ENCODE measurements around the gene PDE4B.

The PDE4B gene

DNA sequence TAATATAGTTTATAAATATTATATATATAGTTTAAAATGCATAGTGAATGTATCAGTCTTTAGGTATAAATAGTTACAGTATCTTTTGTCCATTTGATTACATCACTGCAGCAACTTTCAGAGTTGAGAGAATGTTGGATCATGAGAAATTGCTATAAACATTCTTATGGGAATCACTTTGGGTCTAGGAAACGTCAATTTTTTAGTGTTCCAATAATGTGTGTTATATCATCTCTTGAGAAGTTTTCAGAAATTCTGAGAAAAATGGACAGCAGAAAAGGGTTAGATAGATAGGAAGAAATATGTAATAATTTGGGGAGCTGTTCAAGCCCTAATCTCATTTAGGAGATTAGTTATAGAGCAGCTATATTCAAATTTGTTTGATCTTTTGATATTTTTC is 556.1 kb downstream of the PDE4B start:
- DNase-seq: no peak

DNA sequence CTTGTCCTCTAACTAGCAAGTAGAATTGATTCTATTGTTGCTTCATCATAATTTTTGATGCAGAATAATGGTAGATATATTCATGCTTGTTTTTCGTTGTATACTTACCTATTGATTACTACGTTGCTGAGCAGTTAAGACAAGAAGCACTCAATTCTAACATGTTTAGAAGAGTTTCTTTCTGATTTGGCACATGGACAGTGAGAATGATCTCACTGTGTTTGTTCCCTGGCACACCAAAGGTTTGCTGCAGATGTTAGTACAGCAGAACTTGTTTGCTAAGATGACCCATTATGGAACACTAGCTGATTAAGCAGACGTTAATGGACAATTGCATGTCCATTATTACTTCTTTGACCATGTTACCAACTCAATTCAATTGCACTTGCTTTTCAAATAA is 556.5 kb downstream of the PDE4B start:
- DNase-seq: no peak

DNA sequence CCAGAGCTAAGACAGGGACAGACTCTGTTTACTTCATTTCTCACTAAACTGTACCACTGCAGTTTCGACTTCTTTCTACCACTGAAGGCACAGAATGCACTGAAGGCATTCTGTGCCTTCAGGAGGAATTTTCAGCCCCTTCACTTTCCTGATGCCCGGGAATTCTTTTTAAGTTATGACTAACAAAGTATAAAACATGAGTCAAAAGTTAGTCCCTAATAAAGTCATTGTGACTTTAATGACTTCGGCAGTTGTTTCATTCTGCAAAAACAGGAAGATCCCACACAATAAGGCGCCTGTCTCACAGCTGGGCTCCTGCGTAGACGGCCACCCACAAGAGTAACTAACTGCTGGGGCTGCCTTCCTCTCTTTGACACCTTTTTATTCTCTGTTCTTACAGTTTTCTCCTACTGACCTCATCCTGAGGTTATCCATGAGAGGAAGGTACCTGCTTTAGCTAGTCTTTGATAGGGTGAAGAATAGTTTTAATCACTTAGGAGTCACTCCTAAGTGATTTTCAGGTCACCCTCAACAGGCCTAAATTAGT is 557.4 kb downstream of the PDE4B start:
- DNase-seq: peak in 1 of 2 experiments; percentile 61

DNA sequence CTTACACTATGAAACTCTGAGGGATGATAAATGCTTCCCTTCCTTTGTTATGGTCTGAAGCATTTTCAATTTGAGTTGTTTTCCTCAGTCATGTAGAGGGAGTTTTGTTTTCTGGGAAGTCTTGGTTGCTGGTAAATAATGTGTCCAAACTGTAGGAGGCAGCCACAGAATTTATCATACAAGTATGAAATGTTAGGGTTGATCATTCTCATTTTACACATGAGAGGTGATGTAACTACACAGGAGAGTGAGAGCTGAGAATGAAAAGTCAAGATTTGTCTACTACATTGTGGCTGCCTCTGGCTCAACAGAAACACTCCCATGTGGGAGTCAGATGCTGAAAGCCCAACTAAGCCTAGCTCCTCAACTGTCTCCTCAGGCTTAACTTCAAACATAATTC is 558.8 kb downstream of the PDE4B start:
- no peak for DNase-seq

DNA sequence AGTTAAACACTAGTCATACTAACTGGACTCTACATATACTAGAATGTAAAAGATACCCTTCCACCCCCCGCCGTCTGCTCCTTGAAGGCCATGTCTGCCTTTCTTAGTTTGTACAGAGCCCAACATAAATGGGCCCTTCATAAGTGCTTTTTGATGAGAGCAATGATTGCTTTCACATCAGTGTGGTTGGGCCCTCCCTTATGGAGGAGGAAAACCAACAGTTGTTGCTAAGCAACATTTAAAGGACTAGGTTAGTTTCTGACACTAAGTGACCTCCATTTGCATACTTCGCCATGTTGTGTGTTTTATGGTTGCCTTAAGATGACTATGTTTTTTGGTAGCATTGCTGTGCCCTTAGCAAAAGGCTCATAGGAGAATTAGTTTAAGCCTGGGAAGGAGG is 559.2 kb downstream of the PDE4B start:
- no peak for DNase-seq

DNA sequence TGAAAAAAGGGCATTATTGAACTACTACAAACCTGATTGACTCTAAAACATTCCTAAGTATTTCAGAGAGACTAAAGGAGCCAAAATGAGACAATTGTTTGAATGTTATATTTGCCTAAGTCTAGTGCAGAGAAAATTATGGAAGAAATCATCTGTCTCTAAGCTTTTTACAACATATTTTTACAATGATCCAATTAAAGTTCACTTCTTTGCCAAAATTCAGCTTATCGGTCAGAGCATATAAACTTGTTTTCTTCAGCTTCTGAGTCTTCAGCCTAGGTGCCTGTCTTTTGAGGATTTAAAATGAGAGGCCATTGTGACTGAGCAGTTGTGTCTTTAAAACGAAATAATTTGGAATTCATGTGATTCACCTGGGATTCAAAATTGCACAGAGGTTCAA is 560.1 kb downstream of the PDE4B start:
- no peak for DNase-seq

DNA sequence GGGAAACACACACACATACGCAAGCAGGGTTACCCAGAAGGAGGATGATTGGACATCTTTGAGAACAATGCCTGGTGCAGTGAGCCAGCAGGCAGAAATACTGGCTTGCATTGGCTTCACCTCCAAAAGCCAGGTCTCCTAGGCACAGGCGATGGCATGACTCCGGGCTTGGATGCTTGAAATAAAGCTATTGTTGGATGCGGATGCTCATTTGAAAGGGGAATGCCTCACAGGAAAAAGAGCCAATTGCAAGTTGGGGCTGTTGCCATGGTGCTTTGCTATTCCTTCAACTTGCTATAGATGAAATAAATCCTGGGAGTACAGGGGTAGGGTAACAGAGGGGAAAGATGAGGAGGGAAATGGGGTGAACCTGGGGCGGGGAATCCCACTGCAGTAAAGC is 560.6 kb downstream of the PDE4B start:
- DNase-seq: no peak

DNA sequence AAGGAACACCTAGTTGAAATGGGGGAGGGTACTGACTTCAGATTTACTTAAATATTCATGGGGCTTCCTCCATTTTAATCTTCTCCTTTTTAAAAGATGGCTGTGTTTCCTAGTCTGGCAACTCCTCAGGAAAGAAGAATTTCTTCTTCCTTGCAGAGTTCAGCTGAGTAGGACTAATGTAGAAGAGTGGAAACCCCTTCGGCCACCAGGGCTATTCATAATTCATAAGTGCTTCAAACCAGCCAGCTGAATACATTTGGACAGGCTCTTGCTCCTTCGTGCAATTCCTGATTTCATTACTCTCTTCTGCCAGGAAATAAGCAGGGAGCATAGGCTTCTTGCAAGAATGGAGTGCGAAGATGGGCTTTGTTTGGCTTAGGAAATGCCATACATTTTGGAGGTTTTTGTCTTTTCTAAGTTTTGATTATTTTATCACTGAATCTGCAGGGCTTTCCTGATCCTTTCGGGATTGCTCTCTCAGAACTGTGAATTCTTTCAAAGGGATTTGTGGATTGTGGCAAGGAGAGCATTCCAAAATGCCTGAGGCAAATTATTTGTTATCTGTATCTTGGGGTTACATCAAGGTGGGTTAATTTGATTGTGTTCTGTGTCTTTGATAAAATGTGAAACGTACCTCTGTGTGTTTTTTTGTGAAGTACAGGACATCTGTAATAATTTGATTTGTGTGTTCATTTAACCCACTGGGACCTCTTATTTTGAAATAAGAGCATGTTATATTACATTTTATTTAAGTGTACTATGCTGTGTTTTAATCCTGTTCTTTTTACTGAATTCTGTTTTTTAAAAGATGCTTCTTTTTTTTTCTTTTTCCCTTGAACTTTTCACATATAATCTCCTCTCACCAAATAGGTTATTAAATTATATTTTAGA is 561.9 kb downstream of the PDE4B start:
- no peak for DNase-seq

DNA sequence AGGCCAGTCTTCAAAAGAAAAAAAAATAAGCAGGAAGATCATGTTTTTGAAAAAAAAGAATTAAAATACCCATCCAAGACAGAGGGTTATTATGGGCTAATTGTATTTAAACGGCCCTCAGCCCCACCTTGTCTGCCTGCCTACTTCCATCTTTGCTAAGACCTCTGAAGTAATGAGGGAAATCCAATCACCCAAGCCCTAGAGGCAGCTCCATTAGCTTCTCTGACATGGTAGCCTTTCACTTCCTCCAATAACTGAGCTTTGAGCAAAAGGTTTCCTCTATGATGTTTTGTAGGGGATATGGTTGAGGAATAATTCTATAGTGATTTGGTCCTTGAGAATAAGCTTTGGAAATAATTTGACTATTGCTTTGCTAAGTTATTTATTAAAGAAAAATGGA is 563.1 kb downstream of the PDE4B start:
- no peak for DNase-seq

GRCh38 chr1:66356605-66357004 is 563.9 kb downstream of the PDE4B start:
- DNase-seq: no peak

DNA sequence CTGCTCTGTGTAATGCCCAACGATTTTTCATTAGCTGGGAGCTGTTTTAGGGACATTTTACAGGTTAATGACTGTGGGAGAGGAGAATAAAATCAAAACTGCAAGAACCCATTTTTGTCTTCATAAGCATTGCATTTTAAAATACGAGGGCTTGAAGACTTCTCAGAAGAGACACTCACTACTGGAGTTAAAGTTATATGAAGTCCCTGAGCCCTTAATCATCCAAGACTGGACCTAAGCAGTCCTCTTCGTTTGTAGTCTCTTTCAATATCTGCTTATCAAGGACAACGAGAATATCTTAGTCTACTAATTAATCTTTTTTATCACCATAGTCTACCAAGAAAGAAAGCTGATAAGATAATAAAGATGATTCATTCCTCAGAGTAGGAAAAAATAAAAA is 564.3 kb downstream of the PDE4B start:
- DNase-seq: no peak

DNA sequence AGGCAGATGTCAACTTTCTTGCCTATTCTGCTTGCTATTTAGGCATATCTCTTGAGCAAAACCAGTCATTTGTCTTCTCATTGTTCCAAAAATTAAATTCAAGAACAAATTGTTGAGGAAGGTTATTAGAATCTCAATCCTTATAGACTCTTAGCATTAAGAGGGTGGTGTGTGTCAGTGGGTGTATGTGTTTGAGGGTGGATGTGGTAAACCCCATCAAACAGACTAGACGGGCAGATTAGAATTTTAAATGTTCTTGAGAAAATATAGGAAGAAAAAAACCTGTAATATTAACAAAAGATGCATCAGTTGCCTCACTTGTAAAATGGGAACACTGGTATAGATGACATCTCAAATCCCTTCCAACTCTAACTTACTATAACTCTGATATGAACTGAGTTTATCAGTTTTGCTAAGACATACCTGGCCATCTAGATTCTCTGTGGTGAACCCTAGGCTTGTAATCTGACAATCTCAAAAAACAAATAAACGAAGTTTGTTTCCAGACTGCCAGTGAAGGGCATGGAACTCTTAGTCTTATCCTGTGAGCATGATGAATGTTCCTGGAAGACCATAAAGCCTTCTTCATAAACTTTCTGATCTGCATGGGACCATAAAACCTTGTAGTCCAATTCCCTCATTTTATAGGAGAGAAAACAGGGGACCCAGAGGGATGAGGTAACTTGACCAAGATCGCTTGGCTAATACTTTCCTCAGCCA is 564.9 kb downstream of the PDE4B start:
- no peak for DNase-seq

DNA sequence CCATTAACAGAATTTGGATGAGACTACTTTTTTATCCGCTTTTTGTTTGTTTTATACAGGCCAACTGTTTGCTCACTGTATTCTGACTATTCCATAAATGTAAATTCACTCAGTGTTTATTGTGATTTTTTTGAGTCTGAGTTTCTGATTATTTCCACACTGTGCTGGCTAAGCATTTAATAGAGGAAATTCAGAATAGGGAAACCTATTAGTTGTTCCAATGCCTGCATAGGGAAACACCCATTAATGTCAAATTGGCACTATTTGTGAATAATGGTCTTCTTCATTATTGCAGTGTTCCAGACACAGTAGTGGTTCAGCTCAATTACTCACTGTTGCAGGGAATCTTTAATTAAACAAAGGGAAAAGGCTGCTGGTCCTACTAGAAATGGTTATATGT is 566.6 kb downstream of the PDE4B start:
- DNase-seq: no peak

- no peak for DNase-seq
These were observed 567.1 kb downstream of the PDE4B start for GRCh38 chr1:66359815-66360214.

GRCh38 chr1:66360285-66360724 is 567.6 kb downstream of the PDE4B start:
- DNase-seq: no peak

DNA sequence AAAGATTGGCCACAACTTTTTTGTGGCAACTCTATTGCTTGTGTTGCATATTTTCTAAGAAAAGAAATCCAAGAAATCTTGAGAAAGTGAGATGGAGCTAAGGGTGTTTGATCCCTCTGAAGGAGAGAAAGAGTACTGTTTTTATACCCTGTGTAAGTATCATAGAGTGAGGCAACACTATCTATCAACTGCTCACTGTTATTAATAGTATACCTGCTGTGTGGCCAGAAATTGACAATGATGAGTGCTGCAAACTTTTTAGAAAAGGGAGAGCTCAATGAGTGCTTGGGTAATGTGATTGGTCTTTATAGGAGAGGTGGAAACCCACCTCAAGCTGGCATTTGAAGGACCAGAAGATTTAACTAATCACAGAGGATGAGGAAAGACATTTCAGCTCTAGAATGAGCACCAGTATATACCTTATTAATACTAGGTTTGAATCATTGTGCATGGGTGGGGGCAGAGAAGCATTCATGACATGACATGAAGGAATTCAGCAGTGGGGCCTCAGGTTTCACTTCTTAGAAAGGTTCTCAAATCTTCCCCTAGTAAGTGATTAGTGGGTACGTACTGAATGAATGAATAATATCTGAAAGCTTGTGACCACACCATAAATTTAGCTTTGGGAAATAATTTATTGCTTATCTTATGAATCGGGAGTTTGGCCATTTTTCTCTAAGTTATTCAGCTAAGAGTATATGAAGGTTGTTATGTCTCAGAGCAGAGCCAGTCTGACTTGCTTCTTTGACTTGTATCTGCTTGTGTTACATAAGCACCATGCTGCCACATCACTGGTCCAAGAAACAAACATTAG is 572.1 kb downstream of the PDE4B start:
- no peak for DNase-seq

GRCh38 chr1:66365635-66366034 is 572.9 kb downstream of the PDE4B start:
- no peak for DNase-seq

DNA sequence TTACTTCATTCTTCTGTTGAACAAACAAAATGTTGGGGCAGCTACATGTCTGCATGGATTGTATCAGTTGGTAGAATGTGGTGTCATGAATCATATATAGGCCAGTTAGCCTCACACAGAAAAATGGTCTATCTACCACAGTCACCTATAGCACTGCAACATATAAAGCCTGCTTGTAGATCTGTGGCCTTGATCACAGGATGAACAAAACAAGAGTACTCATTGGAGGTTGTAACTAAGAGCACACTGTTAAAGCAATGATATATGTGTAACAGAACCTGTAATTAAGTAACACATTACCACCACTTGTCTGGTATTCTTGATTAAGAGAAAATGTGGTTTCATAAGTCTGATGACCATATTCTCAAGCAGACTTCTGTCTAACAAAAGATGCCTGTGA is 573.9 kb downstream of the PDE4B start:
- DNase-seq: no peak

DNA sequence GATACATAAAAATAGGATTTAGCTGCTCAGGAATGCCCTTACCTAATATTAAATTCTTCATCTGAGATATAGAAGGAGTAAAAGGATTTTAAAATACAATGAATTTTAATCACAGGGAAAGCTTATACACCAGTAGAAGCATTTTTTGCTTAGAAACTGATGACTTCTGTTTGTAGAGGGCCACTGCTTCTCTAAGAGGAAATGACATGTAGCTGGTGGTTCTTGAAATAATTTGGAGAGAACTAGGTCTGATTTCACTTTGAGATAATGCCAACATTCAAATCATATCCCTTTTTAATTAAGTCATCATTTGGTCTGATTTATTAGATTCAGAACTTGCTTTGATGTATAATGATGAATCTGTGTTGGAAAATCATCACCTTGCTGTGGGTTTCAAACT is 574.7 kb downstream of the PDE4B start:
- no peak for DNase-seq

DNA sequence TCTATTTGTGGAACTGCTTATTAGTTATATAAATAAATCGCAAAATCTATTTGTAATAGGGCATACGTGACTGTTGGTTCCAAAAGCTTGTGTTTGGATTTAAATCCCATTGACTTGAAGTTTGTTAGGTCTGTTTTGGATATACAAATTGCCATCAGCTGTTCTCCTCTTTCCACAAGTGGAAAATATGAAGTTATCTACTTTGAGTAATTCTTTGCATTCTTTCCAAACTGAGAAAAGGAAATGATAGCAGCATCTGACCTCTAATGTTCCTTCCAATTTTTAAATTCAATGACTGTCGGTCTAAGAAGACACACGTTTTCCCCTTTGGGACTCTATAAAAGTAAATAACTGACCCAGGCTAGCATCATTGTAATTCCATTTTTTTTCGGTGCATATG is 575.6 kb downstream of the PDE4B start:
- DNase-seq: no peak

DNA sequence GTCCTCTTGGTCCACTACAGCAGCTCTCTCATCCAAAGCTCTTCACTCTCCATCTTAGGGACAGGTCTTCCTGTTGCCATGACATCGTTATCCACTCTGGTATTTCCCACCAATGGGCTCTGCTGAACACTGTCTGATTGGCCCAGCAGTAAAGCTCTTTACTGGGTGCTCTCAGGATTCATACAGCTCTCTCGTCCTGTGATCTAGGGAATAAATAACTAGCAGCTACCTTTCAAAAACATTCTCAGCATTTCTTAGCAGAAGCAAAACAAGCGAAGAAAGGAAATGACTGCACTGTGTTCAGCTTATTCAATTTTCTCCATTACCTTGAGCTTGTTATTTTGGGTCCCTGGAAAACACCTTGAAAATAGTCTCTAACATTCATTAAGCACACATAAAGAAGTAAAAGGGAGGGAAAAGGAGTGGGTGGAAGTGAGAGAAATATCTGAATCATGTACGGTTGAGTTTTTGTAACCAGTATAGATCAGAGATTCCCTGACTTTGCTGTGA is 577.8 kb downstream of the PDE4B start:
- DNase-seq: no peak

DNA sequence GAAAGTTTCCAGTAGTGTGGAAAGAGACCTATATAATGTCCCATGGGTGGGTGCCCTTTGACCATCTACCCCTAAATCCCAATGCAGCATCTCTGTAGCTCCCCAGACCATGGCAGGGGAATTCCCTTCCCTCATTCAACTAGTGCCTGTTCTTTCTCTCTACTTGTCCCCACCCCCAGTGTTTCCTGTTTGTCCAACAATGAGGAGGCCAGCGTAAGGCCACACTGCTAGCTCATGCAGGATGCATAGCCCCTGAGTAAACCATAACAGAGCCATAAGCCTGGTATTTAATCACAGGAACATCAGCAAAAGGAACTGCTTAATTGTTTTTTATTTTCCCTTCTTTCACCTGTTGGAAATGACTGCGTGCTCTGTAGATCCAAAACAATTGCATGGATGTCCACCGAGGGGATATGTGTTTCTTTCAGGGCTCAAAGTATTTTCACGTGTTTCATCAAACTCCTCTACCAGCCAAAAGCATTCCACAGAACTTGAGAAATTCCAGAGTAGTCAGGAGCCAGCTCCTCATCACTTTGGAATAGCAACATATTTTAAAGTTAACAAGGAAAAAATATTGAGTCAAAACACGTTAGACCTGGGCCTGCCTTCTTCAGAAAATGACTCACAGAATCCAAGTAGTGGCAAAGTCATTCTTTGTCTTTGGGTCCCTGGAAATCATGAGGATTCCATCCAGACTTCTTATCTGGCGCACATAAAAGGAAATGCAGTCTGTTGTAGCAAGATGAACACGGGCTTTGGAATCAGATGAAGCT is 578.7 kb downstream of the PDE4B start:
- no peak for DNase-seq
